Frontal cortex (tissue), 4 donors: Measurements from ENCODE around the gene SNCB. TPM values are rescaled to one million over a fixed set of nuclear protein-coding genes. Genes with fewer than 3 reads are reported as not detected.
"Not testable (repeated sequence)": the region's sequence is repeated elsewhere in the genome, so short reads cannot be mapped to it uniquely, and the experiment has no call there.

Experiments used
- DNase-seq, 2 donors: peaks; one replicate each; pipeline ENCODE4 v3.0.0; 2012; ENCODE audit warnings: low spot score in 2 of 2
- FAIRE-seq: peaks from 2 replicates; lab custom pipeline; 2012; peaks lifted over from hg19 to GRCh38; lab: Jason Lieb, UNC
- total RNA-seq: library from RNA; depleted of rRNA; stranded (reverse); fragments of >200 nt; gene quantifications from one replicate; pipeline ENCODE4 v1.2.3, GENCODE V29; 2014
- donor health status: control.
- donor health status: control.
- donor health status: control.

Gene SNCB
- total RNA-seq, 1 donor from 2014 or later, result 15.5 TPM

DNA sequence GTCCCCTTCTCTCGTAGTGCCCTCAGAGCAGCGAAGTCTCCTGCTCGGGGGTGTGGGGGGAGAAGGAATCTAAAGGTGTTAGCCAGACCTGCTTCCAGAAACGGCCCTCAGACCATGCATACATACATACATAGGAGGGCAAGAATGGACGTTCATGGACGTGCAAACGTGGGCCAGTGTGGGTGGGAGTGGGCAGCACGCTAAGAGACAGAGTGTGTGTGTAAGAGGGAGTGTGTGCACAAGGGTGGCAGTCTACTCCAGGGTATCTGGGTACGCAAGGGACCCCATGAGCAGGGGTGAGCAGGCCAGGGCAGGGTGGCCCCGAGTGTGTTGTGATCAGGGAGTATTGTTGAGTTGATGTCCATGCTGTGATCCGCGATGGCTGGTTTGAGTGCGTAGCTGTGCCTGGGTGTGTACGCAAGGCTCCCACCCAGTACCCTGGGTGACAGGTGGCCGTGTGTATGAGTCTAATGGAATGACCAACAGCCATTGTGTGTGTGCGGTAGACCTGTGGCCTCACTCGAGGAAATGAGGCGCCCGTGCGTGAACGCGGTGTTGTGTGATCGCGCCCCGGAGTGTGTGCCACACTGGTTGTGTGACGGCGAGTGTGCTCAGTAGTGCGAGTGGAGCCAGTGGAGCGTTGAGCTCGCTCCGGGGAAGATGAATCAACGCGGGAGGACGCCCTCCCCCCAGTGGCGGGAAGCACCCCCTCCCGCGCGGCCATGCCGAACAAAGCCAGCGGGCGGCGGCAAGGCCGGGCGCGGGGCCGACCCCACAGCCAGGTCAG is 21.2 kb downstream of the SNCB start:
- no peak for DNase-seq
- FAIRE-seq, result no peak

DNA sequence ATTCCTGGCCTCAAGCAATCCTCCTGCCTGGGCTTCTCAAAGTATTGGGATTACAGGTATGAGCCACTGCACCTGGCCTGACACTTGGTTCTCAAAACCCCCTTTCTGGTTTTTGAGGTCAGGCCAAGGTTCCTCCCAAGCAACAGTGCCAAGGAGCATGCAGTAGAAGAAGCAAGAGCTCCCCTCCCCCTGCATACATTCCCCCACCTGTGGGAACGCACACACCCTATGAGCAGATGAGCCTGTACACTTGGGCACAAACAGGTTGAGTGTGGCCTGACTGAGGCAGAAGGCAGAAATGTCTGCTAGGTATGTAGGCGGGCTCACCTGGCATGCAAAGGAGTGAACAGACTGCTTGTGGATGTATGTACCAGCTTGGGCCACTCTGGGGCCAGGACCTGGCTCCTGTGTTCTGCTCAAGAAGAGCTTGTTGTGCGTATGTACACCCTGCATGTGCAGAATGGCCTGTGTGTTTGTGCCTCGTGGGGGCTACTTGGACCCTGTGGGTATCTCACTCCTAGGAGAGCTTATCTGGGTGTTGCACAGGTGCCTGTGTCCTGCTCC is 22.1 kb downstream of the SNCB start:
- DNase-seq (no peak), FAIRE-seq (no peak)

- FAIRE-seq (no peak), DNase-seq (no peak)
Observed at GRCh38 chr5:176606875-176607274, 23.5 kb downstream of the SNCB start.

DNA sequence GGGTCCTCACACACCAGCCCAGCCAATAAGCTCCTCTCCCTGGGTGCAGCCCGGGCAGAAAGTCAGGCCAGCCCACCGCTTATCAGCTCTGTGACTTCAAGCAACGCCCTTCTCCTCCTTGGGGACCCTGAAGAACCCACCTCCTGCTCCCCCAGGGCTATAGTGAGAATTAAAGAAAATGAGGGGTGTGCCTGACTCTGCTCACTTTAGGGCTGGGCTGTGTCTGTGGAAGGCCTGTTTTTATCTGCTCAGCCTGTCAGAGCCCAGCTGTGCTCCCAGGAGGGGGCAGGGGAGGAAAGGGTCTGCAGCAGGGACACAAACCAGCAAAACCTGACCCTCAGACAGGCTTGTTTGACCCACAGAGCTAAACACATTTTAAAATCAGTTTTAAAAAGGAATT is 24.3 kb downstream of the SNCB start:
- DNase-seq (no peak), FAIRE-seq (no peak)

DNA sequence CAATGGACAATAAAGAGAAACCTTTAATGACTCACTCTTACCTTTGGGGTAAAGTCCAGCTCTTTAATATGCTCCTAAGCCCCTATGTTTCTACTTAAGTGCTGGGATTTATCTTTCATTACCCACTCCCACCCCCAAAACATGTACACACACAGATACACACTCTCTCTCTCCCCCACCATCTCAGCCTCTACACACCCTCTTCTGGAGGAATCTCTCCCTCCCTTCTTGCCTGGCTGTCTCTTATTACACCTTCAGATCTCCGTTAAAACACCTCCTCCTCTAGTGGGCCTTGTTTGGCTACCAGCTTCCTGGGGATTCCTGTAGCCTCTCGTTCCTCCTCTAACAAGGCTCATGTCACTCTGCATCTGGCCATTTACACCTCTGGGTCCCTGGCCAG is 27.2 kb downstream of the SNCB start:
- FAIRE-seq, result no peak
- DNase-seq, result no peak

GRCh38 chr5:176601901-176602482 is 28.3 kb downstream of the SNCB start:
- DNase-seq (no peak), FAIRE-seq (no peak)

DNA sequence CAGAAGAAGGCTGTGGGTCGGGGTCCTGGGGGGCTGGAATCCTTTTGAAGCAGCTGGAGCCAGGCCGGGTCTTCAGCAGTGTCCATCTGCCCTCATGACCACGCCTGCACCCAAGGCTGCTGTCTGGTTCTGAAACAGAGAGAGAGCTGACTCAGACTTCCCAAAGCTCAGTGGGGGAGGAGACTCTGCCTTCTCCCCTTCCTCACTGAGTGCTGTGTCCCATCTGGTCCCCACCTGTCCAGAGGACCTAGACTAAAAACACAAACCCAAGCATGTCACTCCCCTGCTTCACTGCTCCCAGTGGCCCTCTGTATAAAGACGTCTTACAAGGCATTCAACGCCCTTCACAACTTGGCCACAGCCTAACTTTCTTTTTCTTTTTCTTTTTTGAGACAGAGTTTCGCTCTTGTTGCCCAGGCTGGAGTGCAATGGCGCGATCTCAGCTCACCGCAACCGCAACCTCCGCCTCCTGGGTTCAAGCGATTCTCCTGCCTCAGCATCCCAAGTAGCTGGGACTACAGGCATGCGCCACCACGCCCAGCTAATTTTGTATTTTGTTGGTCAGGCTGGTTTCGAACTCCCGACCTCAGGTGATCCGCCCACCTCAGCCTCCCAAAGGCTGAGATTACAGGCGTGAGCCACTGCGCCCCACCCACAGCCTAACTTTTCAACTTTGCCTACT is 30.4 kb downstream of the SNCB start:
- DNase-seq, FAIRE-seq: not testable (repeated sequence)

GRCh38 chr5:176597417-176598389 is 32.6 kb downstream of the SNCB start:
- FAIRE-seq, result no peak
- DNase-seq, result no peak

- DNase-seq, result peak in 1 of 2 donors; percentile 51
- FAIRE-seq, result no peak
Observed at GRCh38 chr5:176596689-176597416, 33.5 kb downstream of the SNCB start.

DNA sequence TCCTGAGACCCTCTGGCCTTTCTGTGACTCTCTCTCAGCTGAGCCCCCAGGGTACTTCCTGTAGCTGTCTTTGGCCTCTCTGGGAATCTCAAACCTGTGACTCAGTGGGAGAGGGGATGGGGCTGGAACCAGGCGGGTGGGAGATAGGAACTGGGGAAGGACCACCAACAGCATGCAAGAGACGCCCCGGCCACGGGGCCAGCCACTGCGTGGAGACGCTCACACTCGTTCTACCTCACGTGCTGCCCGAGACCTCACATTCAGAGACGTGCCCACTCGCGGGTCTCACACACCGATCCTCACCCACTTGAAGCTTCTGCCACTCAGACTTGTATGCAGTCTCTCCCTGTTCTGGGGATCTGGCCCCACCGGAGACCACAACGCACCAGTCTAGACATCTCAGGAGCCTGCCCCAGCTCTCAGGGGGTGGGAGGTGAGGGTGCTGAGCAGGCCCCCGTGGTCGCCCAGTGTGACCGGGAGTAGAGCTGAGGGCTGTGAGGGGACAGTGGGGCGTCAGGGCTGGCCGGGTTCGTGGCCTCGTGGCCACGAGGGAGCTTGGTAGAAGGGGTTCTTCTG is 34.2 kb downstream of the SNCB start:
- FAIRE-seq, result no peak
- no peak for DNase-seq

- DNase-seq, result no peak
- FAIRE-seq, result no peak
Observed at GRCh38 chr5:176595386-176595943, 34.9 kb downstream of the SNCB start.

DNA sequence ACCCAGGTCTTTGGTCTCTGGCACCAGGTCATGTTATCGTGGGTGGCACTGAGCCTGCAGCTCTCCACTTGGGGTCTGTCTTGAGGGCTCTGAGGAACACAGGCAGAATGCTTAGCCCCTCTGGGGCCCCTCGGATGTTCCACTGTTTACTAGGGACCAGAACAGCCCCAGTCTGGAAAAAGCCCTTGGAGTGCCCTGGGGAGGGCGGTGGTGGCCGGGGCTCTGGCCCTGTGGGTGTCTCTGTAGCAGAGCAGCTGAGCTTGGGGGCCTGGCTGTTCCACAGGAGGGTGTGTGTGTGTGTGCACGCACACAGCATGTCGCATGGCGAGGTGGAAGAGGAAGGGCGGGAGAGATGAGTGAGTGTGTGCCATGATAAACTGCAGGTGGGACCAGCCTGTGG is 35.8 kb downstream of the SNCB start:
- DNase-seq (no peak), FAIRE-seq (no peak)

DNA sequence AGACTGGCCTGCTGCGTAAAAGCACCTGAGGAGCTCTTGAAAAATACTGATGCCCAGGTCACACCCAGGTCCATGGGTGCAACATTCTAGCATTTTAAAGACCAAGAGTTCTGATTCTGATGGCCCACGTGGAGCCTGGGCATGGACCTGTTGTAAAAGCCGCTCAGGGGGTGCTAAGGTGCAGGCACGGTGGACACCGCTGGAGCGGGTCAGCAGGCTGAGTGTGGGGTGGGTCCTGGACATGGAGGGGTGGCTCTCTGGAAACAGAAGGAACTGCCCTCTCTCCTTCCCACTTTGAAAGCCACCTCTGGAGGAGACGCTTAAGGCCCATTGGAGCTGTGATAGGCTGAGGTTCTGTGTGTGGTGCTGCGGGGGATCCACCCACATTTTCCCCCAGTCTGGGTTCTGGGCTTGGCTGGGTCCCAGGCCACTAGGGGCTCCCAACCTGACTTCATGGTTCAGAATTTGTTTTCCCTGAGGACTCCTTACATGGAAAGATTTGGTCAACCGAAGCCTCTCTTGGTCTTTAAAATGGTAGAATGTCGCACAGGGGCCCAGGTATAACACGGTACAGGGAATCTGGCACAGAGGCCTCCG is 37.0 kb downstream of the SNCB start:
- no peak for DNase-seq
- no peak for FAIRE-seq

DNA sequence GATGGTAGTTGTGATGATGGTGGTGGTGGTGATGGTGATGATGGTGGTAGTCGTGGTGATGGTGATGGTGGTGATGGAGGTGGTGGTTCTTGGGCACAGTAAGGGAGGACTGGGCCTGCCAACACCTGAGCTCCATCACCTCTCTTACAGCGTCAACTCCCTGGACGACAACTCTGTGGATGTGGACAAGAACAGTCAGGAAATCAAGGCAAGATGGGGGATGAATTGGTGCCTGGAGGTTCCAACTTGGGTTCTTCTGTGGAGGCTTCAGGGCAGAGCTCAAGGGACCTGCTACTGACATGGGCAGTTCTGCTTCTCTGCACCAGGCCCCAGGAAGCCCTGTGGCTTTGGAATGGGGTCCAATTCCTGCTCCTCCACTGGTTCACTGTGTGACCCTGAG is 37.8 kb downstream of the SNCB start:
- no peak for FAIRE-seq
- no peak for DNase-seq

DNA sequence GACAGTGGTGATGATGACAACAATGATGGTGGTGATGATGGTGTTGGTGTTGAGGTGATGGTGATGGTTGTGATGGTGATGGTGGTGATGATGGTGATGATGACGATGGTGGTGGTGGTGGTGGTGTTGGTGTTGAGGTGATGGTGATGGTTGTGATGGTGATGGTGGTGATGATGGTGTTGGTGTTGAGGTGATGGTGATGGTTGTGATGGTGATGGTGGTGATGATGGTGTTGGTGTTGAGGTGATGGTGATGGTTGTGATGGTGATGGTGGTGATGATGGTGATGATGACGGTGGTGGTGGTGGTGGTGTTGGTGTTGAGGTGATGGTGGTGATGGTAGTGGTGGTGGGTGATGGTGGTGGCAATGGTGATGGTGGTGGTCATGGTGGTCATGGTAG is 38.7 kb downstream of the SNCB start:
- not testable (repeated sequence) for DNase-seq
- peak; percentile 99 for FAIRE-seq

DNA sequence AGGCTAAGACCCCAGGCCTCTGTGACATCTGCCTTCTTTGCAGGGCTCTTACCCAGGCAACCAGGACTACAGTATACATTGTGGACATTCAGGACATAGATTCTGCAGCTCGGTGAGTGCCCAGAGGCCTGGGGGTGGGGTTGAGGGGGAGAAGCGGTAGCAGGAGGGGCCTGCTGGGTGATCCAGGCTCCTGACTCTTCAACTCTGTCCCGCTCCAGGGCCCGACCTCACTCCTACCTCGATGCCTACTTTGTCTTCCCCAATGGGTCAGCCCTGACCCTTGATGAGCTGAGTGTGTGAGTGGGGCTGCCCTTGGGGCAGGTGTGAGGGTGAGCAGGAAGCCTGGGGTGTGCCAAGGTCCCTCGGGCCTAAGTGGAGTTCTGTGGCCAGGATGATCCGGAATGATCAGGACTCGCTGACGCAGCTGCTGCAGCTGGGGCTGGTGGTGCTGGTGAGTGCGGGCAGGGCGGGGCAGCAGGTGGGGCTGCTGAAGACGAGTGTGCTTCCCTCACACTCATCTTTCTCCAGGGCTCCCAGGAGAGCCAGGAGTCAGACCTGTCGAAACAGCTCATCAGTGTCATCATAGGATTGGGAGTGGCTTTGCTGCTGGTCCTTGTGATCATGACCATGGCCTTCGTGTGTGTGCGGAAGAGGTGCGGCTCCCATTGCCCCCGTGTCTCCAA is 40.2 kb downstream of the SNCB start:
- no peak for DNase-seq
- no peak for FAIRE-seq

GRCh38 chr5:176589039-176589769 is 41.1 kb downstream of the SNCB start:
- DNase-seq, result no peak
- FAIRE-seq, result no peak
